OCI-LY7 (cell line): ENCODE data around the gene C7.

Source experiments
- EZH2phosphoT487 ChIP-seq: fragments of 200-600 bp; sonication (generic); IDR thresholded peaks from 2 replicates; pipeline ENCODE4 v1.6.1; 2018; ENCODE audit warnings: low read depth, borderline replicate concordance, mild to moderate bottlenecking, mixed run types, antibody characterized with exemption, low read length, moderate library complexity, mixed read lengths
- TF ChIP-seq, protein P1 (sequence below): fragments of 200-600 bp; sonication (generic); conservative IDR thresholded peaks from 2 replicates; pipeline ENCODE4 v1.5.1; 2014; ENCODE audit warnings: mild to moderate bottlenecking, antibody characterized with exemption, low read length, moderate library complexity, mixed read lengths

- TF ChIP-seq, protein P1, sequence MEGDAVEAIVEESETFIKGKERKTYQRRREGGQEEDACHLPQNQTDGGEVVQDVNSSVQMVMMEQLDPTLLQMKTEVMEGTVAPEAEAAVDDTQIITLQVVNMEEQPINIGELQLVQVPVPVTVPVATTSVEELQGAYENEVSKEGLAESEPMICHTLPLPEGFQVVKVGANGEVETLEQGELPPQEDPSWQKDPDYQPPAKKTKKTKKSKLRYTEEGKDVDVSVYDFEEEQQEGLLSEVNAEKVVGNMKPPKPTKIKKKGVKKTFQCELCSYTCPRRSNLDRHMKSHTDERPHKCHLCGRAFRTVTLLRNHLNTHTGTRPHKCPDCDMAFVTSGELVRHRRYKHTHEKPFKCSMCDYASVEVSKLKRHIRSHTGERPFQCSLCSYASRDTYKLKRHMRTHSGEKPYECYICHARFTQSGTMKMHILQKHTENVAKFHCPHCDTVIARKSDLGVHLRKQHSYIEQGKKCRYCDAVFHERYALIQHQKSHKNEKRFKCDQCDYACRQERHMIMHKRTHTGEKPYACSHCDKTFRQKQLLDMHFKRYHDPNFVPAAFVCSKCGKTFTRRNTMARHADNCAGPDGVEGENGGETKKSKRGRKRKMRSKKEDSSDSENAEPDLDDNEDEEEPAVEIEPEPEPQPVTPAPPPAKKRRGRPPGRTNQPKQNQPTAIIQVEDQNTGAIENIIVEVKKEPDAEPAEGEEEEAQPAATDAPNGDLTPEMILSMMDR: no peak
- no peak for TF ChIP-seq EZH2phosphoT487
Measured at GRCh38 chr5:40860711-40861110, 48.6 kb upstream of the C7 start.
